Thyroid gland (tissue), 4 donors: ENCODE data around the gene LAMC3.

Experiments used
- CTCF ChIP-seq, 6 experiments: fragments of 200-600 bp in 3 of 6; fragments of 450-650 bp in 3 of 6; sonication (generic) in 3 of 6; IDR thresholded peaks; one replicate each; pipeline ENCODE4 v1.5.1; 2016 to 2019; ENCODE audit warnings: antibody characterized with exemption in 6 of 6, mild to moderate bottlenecking in 2 of 6, inconsistent platforms in 1 of 6, moderate library complexity in 1 of 6
- POLR2A ChIP-seq, 2 donors: fragments of 450-650 bp; IDR thresholded peaks; one replicate each; pipeline ENCODE4 v1.6.1; 2017; ENCODE audit warnings: antibody characterized with exemption in 2 of 2, mild to moderate bottlenecking in 2 of 2, moderate library complexity in 1 of 2

GRCh38 chr9:131030239-131031004 is 21.4 kb downstream of the LAMC3 start:
- TF ChIP-seq CTCF (IDR thresholded peaks at IDR 0.05), result no peak
- no peak for TF ChIP-seq POLR2A (IDR thresholded peaks at IDR 0.05)
